HCT116 (cell line): Measurements from ENCODE around the gene MYLK4.

Experiments used
- CTCF ChIP-seq, 3 experiments: fragments of 200-600 bp in 1 of 3; sonication (generic) in 1 of 3; IDR thresholded peaks in 2 of 3; conservative IDR thresholded peaks in 1 of 3; 2 replicates each; pipeline ENCODE4 v1.5.1; 2012 to 2017; ENCODE audit warnings: low read depth in 2 of 3, low read length in 2 of 3, antibody characterized with exemption in 1 of 3, borderline replicate concordance in 1 of 3, control low read depth in 1 of 3, mild to moderate bottlenecking in 1 of 3, mixed read lengths in 1 of 3, mixed run types in 1 of 3, moderate library complexity in 1 of 3; ENCODE audit not compliant: insufficient read depth in 1 of 3
- EGR1 ChIP-seq: IDR thresholded peaks from 2 replicates; pipeline ENCODE4 v1.6.1; 2012; ENCODE audit warnings: low read depth
- POLR2A ChIP-seq: IDR thresholded peaks from 2 replicates; pipeline ENCODE4 v1.7.0; 2011; ENCODE audit warnings: borderline replicate concordance; ENCODE audit not compliant: insufficient read depth, insufficient read length; ENCODE audit errors: extremely low read depth
- ZNF274 ChIP-seq: fragments of 200-500 bp; sonication (Bioruptor generic); IDR thresholded peaks from 2 replicates; pipeline ENCODE4 v1.6.1; 2014; ENCODE audit warnings: mild to moderate bottlenecking, low read depth, low read length, inconsistent platforms

DNA sequence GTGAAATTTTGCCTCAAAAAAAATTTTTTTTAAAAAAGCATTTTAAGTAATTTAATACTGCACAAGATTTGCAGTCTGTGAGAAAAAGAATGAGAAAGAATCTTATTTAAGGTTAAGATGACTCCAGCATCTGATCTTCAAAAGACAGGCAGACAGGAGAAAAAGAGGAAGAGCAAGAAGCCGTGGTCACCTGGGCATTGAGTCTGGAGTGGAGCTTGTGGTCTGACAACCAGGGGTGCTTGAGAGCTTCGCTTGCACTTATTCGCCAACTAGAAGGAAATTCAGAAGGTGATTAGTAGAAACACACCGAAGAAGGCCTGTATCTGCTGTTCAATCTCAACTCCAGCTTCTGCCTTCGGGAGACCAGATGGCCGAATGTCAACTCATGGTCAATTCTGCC lies 75.9 kb downstream of the MYLK4 start:
- TF ChIP-seq CTCF (IDR thresholded peaks at IDR 0.05 in 2 of 3, conservative IDR thresholded peaks at IDR 0.05 in 1 of 3; ENCODE audit: borderline replicate concordance in 1 of 3, insufficient read depth in 1 of 3, low read depth in 2 of 3, low read length in 2 of 3) (no peak), ZNF274 (no peak), POLR2A (no peak), EGR1 (no peak)
